NB4 (cell line): ENCODE results near the gene PAK6.

ENCODE experiments used
- MYC ChIP-seq: IDR thresholded peaks from 2 replicates; pipeline ENCODE4 v1.6.1; 2011; ENCODE audit warnings: low read depth, low read length
- POLR2A ChIP-seq: IDR thresholded peaks from 2 replicates; pipeline ENCODE4 v1.6.1; 2011; ENCODE audit warnings: mild to moderate bottlenecking; ENCODE audit not compliant: insufficient read length; ENCODE audit errors: extremely low read depth
- TF ChIP-seq, protein P1 (sequence below): IDR thresholded peaks from one replicate; pipeline ENCODE4 v1.5.1; 2012; ENCODE audit warnings: low read depth, low read length
- TF ChIP-seq, protein P2 (sequence below): IDR thresholded peaks from 2 replicates; pipeline ENCODE4 v1.6.1; 2011; ENCODE audit warnings: low read depth, low read length

- TF ChIP-seq, protein P1, sequence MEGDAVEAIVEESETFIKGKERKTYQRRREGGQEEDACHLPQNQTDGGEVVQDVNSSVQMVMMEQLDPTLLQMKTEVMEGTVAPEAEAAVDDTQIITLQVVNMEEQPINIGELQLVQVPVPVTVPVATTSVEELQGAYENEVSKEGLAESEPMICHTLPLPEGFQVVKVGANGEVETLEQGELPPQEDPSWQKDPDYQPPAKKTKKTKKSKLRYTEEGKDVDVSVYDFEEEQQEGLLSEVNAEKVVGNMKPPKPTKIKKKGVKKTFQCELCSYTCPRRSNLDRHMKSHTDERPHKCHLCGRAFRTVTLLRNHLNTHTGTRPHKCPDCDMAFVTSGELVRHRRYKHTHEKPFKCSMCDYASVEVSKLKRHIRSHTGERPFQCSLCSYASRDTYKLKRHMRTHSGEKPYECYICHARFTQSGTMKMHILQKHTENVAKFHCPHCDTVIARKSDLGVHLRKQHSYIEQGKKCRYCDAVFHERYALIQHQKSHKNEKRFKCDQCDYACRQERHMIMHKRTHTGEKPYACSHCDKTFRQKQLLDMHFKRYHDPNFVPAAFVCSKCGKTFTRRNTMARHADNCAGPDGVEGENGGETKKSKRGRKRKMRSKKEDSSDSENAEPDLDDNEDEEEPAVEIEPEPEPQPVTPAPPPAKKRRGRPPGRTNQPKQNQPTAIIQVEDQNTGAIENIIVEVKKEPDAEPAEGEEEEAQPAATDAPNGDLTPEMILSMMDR = peak; percentile 61
- TF ChIP-seq MYC (peak; percentile 47; the same call in 1 of the 2 replicates), POLR2A (peak; percentile 77)
- TF ChIP-seq, protein P2, sequence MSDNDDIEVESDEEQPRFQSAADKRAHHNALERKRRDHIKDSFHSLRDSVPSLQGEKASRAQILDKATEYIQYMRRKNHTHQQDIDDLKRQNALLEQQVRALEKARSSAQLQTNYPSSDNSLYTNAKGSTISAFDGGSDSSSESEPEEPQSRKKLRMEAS = peak; percentile 48; the same call in 1 of the 2 replicates
Measured at GRCh38 chr15:40307421-40308211, 68.8 kb downstream of the PAK6 start, which contains the start of gene PLCB2.
